Epithelial cell of umbilical artery (primary cell): ENCODE measurements around the gene TNFSF15. TPM values are rescaled to one million over a fixed set of nuclear protein-coding genes. Genes with fewer than 3 reads are reported as not detected.

Experiments
- total RNA-seq: library from RNA; depleted of rRNA; stranded (reverse); fragments of >200 nt; gene quantifications from 2 replicates; pipeline ENCODE4 v1.2.3, GENCODE V29; 2014

The TNFSF15 gene
- total RNA-seq, result 7.3 and 11.7 TPM in 2 replicates

GRCh38 chr9:114805670-114806525, at the start of gene TNFSF15:
TSS of gene TNFSF15 (minus strand) at chr9:114806039. CDS start at chr9:114806012, 27 bp downstream.

Other genes starting within 250 kb of the TNFSF15 start
- gene ATP6V1G1, start 218.3 kb downstream of the TNFSF15 start, total RNA-seq, result 132 and 146 TPM in 2 replicates
- 1.9 and 2.3 TPM in 2 replicates for gene TMEM268, start 194.7 kb downstream of the TNFSF15 start, total RNA-seq
- not detected in 2 replicates for gene TEX53, start 148.2 kb downstream of the TNFSF15 start, total RNA-seq
- gene TEX48, start 123.8 kb downstream of the TNFSF15 start, total RNA-seq, result not detected in 2 replicates
- not detected in 2 replicates for gene TNFSF8, start 124.6 kb upstream of the TNFSF15 start, total RNA-seq